GM03348 (cell line): ENCODE results near the gene TBL1XR1.

Source experiments
- DNase-seq: peaks from one replicate; pipeline ENCODE4 v3.0.0; 2012; ENCODE audit warnings: low spot score

The TBL1XR1 gene

DNA sequence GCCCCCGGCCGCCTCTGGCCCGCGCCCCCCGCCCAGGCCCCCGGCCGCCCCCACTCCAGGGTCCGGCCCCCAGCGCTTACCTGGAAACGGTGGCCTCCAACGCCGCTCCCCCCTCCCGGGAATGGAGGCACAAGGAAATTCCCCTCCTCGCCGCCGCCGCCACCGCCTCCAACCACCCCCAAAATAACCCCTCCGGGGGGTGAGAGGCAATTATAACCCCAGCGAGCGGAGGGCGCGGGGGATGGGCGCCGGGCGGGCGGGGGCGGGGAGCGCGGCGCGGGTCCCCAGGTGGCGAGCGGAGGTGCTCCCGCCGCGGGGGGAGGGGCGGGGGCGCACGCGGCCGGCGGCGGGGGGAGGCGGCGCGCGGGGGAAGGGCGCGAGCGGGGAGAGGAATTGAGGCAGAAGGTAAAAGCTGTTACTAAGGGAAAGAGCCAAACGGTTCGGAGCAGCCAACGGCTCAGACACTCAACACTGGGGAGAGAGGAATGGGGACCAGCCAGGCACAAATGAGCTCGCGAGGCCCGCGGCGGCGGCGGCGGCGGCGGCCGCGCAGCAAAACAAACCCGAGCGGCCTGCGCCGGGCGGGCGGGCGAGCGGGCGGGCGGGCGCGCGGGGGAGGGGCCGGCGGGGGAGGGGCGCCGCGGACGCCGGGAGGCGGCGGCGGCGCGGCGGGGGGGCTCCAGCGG lies at the start of gene TBL1XR1:
Gene TBL1XR1, minus strand, starts transcription at position 442 of the 686 bp plus-strand sequence. CDS start 132,505 bp downstream, outside the sequence.
- peak; percentile 94 for DNase-seq

DNA sequence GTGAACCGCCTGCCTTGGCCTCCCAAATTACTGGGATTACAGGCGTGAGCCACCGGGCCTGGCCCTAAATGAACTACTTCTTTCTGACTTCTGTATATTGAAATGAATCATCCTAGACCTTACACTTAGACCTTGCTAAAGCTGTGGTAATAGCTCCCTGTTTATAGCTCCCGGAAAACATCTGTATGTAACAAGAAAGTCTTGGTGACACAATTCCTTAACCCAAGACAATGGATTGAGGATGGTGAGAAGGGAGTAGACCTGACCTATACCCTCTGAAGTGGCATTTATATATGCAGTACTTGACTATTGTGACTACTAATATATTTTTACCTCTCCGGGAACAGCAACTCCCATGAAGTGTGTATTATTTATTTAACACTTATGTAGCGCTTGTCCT lies 48.0 kb upstream of the TBL1XR1 start:
- DNase-seq, result no peak

DNA sequence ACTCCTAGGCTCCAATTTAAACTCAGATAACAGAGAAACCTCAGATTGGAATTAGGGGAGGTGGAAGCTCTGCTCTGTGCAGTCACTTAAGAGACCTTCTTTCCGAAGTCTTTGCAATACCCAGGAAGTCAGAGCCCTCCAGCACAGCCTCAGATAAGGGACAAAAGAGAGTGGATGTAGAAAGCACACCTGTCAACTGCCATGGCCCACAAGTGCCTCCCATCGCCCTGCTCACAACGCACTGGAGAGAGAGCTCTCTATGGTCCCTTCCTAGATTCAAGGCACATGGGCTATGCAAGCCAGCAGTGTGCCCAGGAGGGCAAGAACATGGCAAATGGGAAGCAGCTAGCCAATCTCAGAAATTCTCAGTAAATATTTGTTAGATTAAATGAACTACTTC lies 47.3 kb upstream of the TBL1XR1 start:
- no peak for DNase-seq

DNA sequence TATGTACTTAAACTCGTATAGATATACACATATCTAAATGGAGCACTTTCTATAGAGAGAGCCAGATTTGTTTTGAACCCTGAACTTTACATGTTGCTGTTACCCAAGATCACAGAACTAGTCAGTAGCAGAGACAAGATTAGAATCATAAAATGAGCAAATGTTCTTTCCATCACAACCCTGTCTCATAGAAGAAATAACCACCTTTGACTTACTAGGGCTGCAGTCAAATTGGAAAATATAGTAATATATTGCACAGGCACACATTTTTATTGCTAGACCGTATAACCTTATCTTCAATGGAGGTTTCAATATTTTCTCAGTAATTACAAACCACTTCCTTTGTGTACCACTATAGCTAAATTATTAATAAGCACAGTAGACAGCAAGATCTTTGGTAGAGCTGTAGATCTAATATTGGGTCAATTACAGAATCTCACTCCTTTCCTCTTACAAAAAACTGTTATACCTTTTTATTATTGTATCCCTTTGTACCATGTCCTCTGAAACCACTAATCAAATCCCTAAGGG lies 41.5 kb upstream of the TBL1XR1 start:
- DNase-seq, result no peak

DNA sequence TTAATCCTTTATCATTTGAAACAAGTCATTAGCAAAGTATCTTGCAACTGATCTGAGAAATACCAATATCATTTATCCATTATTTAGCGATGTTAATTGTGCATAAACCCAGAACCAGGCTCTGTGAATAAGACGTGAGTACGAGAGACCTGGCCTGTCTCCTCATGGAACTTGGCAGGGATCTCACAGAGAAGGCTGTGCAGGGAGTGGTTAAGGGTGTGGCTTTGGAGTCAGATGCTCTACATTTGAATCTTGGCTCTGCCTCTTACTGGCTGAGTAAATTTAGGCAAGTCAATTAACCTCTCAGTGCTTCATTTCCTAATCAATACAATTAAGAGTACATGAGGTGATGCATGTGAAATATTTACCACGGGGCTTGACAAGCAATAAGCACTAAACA lies 39.9 kb upstream of the TBL1XR1 start:
- DNase-seq, result no peak

DNA sequence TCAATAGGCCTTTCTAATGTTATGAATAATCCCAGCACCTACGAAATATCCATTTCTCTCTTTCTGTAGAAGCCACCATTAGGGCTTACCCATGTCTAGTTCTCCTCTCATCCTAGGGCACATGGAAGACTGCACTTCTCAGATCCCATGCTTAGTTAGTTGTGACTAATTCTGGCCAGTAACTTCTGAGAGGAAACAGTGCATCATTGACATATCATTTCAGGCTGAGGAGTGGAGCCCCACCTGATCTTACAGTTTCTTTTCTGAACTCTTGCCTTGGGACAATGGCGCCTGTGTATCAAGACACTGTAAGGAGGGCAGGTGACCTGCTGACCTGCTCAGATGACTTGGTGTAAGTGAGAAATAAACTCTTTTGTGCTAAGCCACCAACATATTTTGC lies 39.4 kb upstream of the TBL1XR1 start:
- no peak for DNase-seq

DNA sequence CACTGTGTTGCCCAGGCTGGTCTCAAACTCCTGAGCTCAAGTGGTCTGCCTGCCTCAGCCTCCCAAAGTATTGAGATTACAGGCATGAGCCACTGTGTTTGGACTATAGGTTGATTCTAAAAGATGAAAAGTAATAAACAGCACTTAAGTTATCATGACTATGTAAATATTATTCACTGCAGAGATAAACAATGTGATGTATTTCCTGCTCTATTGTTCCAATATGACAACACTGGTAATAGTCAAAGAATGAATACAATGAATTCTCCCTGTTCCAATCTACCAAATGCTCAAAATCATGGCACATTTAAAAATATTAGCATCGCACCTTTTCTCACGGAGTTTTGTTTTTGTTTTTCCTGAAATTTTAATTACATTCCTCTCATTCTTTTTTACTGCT lies 36.8 kb upstream of the TBL1XR1 start:
- no peak for DNase-seq

DNA sequence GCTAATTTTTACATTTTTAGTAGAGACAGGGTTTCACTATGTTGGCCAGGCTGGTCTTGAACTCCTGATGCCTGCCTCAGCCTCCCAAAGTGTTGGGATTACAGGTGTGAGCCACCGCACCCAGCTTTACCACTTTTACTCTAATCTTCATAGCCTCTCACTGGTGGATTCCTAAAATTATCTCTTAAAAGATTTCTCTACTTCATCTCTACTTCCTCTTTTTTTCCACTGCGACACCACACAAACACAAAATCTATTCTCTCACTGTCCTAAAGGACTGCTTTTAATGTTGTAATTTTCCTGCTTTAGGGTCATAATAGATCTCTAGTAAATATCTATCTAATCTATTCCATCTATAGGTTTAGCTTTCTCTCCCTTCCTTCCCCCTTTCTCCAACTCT lies 34.0 kb upstream of the TBL1XR1 start:
- DNase-seq, result no peak

DNA sequence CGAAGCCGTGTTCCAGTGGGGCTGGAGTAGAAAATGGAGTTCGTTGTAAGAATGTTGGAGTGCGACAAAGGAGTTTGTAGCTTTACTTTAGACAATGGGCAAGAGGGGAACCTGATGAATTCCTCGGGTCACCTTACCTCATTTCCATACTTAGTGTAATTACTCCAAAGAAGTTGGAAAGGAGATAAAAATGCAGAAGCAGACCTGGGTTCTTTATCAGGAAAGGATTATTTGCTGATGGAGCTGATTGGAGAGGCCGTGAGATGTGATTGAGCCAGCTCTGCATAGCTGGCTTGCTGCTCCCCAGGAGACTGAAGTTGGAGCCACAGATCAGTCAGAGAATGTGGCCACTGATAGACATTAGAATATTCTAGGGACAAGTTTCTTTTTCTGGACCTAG lies 33.4 kb upstream of the TBL1XR1 start:
- no peak for DNase-seq

DNA sequence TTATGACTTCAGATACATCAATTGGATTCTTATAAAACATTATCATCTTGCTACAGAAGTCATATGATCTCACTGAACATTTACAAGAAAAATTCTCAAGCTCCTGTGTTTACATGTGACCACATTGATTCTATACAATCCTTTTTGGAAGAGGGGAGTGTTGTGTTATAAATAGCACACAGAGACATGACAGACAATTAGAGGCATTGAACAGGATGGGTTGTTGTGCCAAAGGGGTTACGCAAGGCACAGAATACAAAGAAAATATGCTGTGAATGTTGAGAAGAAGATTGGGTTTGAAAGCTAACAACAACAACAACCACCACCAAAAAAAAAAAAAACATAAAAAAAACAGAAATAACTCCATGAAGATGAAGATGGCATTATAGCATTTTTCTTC lies 32.5 kb upstream of the TBL1XR1 start:
- DNase-seq, result peak; percentile 28

DNA sequence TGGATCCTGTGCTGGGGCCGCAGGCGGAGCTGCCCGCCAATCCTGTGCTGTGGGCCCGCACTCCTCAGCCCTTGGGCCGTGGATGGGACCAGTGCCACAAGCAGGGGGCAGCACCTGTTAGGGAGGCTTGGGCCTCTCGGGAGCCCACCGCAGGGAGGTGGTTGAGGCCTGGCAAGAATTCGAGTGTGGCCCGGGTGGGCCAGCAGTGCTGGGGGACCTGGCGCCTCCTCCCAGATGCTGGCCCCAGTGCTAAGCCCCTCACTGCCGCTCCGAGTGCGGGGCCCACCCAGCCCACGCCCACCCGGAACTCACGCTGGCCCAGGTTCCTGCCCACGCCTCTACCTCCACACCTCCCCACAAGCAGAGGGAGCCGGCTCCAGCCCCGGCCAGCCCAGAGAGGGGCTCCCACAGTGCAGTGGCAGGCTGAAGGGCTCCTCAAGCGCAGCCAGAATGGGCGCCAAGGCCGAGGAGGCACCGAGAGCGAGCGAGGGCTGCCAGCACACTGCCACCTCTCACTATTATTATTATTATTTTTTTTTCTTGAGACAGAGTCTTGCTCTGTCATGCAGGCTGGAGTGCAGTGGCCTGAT lies 31.4 kb upstream of the TBL1XR1 start:
- no peak for DNase-seq

DNA sequence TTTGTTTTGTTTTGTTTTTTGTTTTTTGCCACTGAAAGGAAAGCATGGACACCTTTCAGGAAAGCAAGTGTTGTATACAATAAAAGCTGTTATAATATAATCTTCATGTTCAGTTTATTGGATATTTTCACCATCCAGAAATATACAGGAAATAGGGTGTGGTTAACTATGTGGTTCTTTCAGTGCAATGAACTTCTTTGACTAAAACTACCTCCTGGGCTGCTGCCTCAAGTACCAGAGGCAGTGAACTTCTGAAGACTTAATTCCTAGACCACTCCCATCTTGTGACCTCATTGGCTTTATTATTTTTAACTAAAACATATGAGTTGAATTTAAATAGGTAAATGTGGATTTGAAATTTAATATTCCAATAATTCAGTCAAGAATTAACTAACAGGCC lies 27.1 kb upstream of the TBL1XR1 start:
- no peak for DNase-seq

DNA sequence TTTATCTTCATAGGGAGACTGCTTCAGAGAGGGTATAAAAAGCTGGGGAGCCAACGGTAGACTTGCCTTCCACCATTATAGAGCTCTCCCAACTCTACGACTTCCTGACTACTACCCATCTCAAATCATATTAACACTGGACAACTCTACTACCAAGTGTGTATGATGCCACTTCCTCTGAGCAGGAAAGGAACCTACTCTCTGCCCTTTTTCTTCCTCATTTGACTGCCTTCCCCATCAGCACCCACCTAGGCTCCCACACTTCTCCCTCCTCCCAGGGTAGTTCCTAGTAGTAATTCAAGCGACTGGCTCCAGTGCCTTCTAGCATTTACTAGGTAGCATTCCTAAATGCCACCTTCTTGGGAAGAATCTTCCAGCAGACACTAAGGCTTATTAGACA lies 24.5 kb upstream of the TBL1XR1 start:
- DNase-seq, result no peak

DNA sequence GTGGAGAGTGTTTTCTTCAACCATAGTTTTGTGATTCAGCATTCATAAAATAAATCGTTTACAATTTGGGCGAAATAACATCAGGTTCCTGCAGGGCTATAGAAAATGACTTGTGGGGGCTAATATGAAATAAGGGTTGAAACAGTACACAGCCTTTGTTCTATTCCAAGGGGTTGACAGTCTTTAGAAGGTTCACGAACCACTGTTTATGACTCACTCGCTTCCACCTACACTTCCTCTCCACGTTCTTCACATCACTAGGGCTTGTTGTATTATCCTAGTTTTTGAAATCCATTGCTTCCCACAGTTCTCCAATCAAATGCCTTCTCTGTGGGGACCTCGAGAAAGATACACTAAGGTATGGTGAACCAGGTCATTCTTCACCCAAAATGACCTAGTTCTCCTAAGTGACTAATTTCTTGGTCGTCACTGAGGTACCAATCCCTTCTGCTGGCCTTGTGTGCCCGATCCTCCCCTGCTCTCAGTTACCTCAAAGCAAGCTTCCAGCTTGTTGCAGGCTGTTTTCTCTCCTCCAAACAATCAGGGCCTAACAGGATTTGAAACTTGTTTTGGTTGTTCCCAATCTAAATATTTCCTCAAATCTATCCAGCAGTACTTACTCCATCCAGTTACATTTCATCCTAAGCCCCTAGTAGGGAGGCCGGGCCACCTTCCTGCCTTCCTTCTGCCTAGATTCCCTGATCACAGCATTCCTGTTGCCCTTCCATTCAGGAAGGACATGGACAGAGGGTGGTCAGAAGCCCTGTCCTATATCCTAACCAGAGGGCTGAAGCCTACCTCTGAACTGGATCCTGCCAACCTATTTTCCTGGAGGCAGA lies 23.1 kb upstream of the TBL1XR1 start:
- no peak for DNase-seq

DNA sequence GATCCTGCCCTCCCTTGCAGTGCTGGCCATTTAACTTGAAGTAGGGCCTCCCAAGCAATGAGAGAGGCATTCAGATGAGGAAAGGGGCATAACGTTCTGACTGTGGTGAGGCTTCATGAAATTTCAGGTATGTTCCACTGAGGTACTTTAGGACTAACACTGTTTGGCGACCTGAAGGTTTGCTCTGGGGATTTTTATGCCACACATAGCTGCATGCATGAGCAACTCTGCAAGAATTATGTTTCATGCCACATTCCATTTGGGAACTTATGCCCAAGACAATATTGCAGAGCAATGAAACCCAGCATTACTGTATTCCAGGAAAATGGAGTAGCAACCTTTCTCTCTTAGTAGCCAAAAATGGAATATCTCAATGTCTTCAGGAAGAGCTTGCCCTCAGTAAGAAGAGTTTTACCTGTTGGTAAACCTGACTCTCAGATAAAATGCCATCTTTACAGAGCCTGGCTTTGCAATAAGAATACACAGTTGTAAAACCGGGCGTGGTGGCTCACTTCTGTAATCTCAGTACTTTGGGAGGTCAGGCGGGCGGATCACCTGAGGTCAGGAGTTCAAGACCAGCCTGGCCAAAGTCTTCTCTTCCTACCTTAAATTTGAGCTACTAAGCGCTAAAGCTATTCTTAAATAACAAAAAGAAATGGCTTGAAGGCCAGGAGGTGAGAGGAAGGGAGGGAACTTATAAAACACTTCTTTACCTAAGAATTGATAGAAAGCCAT lies 16.7 kb upstream of the TBL1XR1 start:
- DNase-seq, result no peak

DNA sequence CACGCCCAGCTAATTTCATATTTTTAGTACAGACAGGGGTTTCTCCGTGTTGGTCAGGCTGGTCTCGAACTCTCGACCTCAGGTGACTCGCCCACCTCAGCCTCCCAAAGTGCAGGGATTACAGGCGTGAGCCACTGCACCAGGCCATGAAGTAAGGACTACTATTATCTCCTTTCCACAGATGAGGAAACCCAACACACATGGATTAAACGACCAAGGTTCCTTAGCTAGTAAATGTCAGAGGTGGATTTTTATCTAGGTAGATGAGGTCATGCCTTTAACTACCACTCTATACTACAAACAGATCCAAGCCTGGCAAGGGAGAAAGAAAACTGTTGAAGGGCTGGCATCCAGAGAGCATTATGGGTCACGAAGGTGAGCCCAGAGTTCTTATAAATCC lies 15.5 kb upstream of the TBL1XR1 start:
- DNase-seq, result no peak

DNA sequence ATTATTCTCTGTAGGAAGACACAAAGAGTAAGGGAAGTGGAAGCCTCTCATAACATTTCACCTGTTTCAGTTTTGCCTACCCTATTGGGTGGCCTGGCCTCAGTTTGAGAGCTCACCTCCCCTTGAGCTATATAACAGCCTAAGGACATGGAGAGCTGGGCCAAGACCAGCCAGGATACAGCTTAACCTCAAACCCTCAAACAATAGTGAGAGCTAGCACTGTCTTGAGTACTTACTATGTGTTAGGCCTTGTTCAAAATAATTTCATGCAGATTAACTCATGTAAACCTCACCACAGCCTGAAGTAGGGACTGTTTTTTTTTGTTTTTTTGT lies 15.0 kb upstream of the TBL1XR1 start:
- DNase-seq, result no peak

DNA sequence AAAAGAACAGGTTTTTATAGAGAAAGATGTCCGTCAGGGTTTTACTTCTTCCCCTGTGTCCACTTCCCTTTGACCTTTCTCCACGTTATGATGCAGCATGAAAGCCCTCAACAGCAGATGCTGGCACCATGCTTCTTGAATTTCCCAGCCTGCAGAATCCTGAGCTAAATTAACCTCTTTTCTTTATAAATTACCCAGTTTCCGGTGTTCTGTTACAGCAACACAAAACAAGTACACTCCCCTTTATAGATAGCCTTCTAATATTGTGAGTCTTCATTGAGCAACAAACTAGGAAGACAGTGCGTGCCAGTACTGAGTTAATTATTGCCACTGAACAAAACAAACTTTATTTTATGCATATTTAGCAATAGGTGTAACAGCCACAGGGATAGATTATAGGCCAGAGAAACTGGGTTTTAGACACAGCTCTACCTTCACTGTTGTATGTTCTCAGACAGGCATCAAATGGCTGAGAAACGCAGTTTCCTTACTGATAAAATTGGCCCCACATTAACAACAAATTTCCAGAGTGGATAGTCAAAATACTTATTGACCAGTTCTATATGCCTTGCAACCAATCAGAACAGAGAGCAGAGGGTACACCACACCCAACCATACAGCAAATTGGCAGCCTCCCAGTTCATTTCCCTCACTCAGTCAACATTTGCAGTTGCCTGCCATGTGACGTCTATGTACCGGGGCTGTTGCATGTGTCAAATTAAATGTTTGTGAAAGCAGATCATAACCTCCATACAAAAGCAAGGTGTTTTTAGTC lies 14.4 kb upstream of the TBL1XR1 start:
- DNase-seq, result no peak

DNA sequence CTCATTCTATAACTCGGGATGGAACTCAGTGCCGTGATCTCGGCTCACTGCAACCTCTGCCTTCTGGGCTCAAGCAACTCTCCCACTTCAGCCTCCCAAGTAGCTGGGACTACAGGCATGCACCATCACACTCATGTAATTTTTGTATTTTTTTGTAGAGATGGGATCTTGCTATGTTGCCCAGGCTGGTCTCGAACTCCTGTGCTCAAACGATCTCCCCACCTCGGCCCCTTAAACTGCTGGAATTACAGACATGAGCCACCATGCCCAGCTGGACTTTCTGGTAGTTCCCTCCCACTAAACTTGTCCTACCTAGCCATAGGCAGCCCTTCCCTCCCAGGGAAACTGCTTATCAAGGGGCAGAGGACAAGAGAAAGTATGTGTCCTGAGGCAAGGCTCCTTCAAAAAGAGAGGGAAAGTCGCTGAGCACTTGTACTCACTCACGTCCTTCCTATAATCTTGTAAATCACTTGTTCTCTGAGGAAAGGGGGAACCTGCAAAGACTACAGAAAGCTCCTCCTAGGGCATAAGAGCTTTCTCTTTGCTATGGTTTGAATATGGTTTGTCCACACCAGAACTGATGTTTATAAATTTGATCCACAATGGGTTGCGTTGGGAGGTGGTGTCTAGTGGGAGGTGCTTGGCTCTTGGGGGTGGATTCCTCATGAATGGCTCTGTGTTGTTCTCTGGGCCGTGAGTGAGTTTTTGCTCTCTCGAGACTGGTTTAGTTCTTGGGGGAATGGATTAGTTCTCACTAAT lies 13.6 kb upstream of the TBL1XR1 start:
- no peak for DNase-seq

DNA sequence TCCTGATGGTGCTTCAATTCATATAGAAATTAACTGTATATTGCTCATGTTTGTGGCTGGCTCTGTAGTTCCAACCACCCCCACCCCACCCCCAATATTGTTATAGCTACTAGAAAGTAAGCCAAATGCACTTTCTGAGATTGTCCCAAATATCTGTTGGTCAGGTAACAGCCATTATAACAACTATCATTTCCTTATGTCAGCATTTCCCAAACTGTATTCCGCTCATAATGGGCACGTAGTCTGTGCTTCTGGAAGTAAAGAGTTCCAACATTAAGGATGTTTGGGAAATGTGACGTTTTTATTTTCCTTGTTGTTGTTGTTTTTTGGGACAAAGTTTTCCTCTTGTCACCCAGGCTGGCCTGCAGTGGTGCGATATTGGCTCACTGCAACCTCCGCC lies 12.2 kb upstream of the TBL1XR1 start:
- no peak for DNase-seq

DNA sequence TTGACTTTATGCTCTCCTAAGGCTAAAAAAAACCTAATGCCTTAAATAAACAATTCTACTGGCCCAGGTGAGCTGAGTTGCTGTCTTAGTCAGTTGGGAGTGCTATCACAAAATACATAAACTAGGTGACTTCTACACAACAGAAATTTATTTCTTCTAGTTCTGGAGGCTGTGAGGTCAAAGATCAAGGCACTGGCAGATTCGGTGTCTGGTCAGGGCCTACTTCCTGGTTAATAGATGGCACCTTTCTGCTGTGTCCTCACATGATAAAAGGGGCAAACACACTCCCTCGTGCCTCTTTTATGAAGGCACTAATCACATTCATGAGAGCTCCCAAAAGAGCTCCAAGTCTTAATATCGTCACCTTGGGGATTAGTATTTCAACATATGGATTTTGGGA lies 11.5 kb upstream of the TBL1XR1 start:
- DNase-seq, result no peak
